DMS153 (cell line): ENCODE measurements around the gene JPT1.
A peak's percentile ranks its signal among the peaks of the same experiment; 100 is the strongest.
"Not testable (repeated sequence)": the region's sequence is repeated elsewhere in the genome, so short reads cannot be mapped to it uniquely, and the experiment has no call there.

ENCODE experiments used
- DNase-seq: peaks from one replicate; lab custom pipeline; 2025; lab: John Stamatoyannopoulos, UW

The JPT1 gene

GRCh38 chr17:75154195-75155106, at the start of gene JPT1:
JPT1 (minus strand) TSS chr17:75154512; CDS start chr17:75154397, 115 bp downstream.
- DNase-seq = peak; percentile 99

GRCh38 chr17:75199886-75200618, 45.7 kb upstream of the JPT1 start:
- DNase-seq = no peak

- no peak for DNase-seq
These were observed 40.6 kb upstream of the JPT1 start for GRCh38 chr17:75194879-75195278.

- no peak for DNase-seq
These were observed 37.3 kb upstream of the JPT1 start for GRCh38 chr17:75191584-75191983.

- no peak for DNase-seq
These were observed 34.3 kb upstream of the JPT1 start for GRCh38 chr17:75188614-75189013.

- DNase-seq = no peak
These were observed 29.9 kb upstream of the JPT1 start for GRCh38 chr17:75183999-75184884.

- peak; percentile 89 for DNase-seq
These were observed 28.5 kb upstream of the JPT1 start, which contains the start of gene SUMO2 for GRCh38 chr17:75182569-75183436. SUMO2 (minus strand) TSS chr17:75182959; CDS start chr17:75182834, 125 bp downstream.

GRCh38 chr17:75182319-75182568, 27.9 kb upstream of the JPT1 start:
- DNase-seq = no peak

GRCh38 chr17:75181608-75182318, 27.5 kb upstream of the JPT1 start:
- no peak for DNase-seq

- no peak for DNase-seq
These were observed 26.8 kb upstream of the JPT1 start for GRCh38 chr17:75181110-75181509.

- no peak for DNase-seq
These were observed 24.1 kb upstream of the JPT1 start for GRCh38 chr17:75178453-75178852.

GRCh38 chr17:75176625-75177024, 22.3 kb upstream of the JPT1 start:
- DNase-seq = no peak

- DNase-seq = no peak
These were observed 20.7 kb upstream of the JPT1 start for GRCh38 chr17:75174996-75175395.

GRCh38 chr17:75173526-75173925, 19.2 kb upstream of the JPT1 start:
- no peak for DNase-seq

GRCh38 chr17:75168998-75169397, 14.7 kb upstream of the JPT1 start:
- no peak for DNase-seq

- not testable (repeated sequence) for DNase-seq
These were observed 10.3 kb upstream of the JPT1 start for GRCh38 chr17:75164606-75165005.

- DNase-seq = no peak
These were observed 8.8 kb upstream of the JPT1 start for GRCh38 chr17:75163074-75163473.

- no peak for DNase-seq
These were observed 5.9 kb upstream of the JPT1 start for GRCh38 chr17:75160211-75160610.

- no peak for DNase-seq
These were observed 5.1 kb upstream of the JPT1 start for GRCh38 chr17:75159196-75160031.

GRCh38 chr17:75158480-75158879, 4.2 kb upstream of the JPT1 start:
- not testable (repeated sequence) for DNase-seq
